Activated T-cell treated with anti-CD3 and anti-CD28 coated beads, Interleukin-2, amount 50 U/mL, for 72 hours (primary cell): Measurements from ENCODE around the gene COX19. TPM values are rescaled to one million over a fixed set of nuclear protein-coding genes. Genes with fewer than 3 reads are reported as not detected.
A peak's percentile ranks its signal among the peaks of the same experiment; 100 is the strongest.

Source experiments
- ATAC-seq, 2 donors: fragments of 150-1000 bp; cut with Tn5 transposase; replicated peaks in 1 of 2; 2 replicates each; pipeline ENCODE4 v1.10.0; 2021; ENCODE audit warnings: moderate library complexity in 2 of 2, mild to moderate bottlenecking in 1 of 2
- DNase-seq, 2 donors: peaks; one replicate each; pipeline ENCODE4 v3.0.0; 2021 to 2022; ENCODE audit warnings: mixed read lengths in 1 of 2
- H3K27ac Mint-ChIP-seq: one replicate; pipeline ENCODE4 v1.8.0; 2022; ENCODE audit warnings: mild to moderate bottlenecking, moderate library complexity, mixed read lengths
- H3K27me3 Mint-ChIP-seq: one replicate; pipeline ENCODE4 v1.8.0; 2022; ENCODE audit warnings: low read depth, mixed read lengths
- H3K36me3 Mint-ChIP-seq, 2 donors: one replicate each; pipeline ENCODE4 v1.8.0; 2022; ENCODE audit warnings: mixed read lengths in 2 of 2, mild to moderate bottlenecking in 1 of 2; ENCODE audit not compliant: insufficient read depth in 2 of 2
- H3K4me1 Mint-ChIP-seq: one replicate; pipeline ENCODE4 v1.8.0; 2022; ENCODE audit warnings: low read depth, mixed read lengths
- H3K4me3 Mint-ChIP-seq, 2 donors: one replicate each; pipeline ENCODE4 v1.8.0; 2022; ENCODE audit warnings: mild to moderate bottlenecking in 2 of 2, mixed read lengths in 2 of 2, moderate library complexity in 2 of 2
- H3K9me3 Mint-ChIP-seq, 2 donors: one replicate each; pipeline ENCODE4 v1.8.0; 2022; ENCODE audit warnings: mixed read lengths in 2 of 2
- total RNA-seq, 2 donors: library from RNA; stranded (reverse); gene quantifications; one replicate each; pipeline ENCODE4 v1.2.3, GENCODE V29; 2022

The COX19 gene
- total RNA-seq, 2 donors from 2014 or later = 20.8 to 28.4 TPM

- no peaks in the 10 kb centered on the region for H3K27me3 Mint-ChIP-seq
- H3K9me3 Mint-ChIP-seq = peaks cover 0 to 2% of the 10 kb centered on the region in 2 donors
- no peak overlapping the region for H3K4me3 Mint-ChIP-seq
- ATAC-seq (peak; percentile 99), DNase-seq (peak; percentile 92 to 93)
- no peak overlapping the region for H3K27ac Mint-ChIP-seq
- H3K4me1 Mint-ChIP-seq = no peaks in the 10 kb centered on the region
- H3K36me3 Mint-ChIP-seq = no peaks in the 10 kb centered on the region
Measured at GRCh38 chr7:992709-993607, 17.6 kb upstream of the COX19 start.

- DNase-seq (no peak), ATAC-seq (no peak)
- no peaks in the 10 kb centered on the region for H3K27me3 Mint-ChIP-seq
- peaks cover 0 to 2% of the 10 kb centered on the region in 2 donors for H3K9me3 Mint-ChIP-seq
- H3K4me3 Mint-ChIP-seq = no peak overlapping the region
- no peaks in the 10 kb centered on the region for H3K36me3 Mint-ChIP-seq
- H3K4me1 Mint-ChIP-seq = no peaks in the 10 kb centered on the region
- H3K27ac Mint-ChIP-seq = no peak overlapping the region
Measured at GRCh38 chr7:991729-992656, 16.6 kb upstream of the COX19 start.

DNA sequence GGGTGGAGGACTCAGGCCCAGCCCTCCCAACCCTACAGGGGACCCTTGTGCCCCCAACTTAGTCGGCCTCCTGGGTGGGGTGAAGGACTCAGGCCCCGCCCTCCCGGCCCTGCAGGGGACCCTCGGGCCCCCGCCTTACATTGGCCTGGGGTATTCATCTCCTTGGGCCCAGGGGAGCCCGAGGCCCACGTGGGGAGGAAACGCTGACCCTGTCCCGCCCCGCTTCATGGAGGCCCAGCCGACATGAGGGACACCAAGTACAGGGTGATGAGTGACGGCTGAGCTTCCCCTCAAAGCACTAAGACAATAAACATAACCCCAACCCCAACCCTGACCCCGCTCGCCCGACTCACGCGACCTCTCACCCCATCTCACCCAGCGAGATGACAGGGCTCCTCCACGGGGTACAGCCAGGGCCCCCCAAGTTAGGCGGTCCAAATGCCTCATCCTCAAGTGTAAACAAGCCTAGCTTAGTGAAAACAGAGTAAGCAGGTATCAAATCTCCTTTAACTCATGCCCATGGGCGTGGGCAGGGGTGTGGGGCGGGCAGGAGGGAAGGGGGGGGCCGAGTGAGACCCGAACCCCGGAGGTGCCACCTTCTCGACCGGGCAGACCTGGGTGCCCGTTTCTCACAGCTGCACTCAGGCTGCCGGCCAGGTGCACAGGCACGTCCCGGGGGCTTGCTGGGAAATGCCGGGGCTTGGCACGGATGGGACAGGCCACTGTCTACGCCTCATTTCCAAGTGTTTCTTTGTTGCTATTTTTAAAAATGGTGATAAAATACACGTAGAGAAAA, 15.8 kb upstream of the COX19 start:
- Mint-ChIP-seq H3K4me1 (no peaks in the 10 kb centered on the region), H3K36me3 (no peaks in the 10 kb centered on the region), H3K4me3 (no peak overlapping the region), H3K27ac (no peak overlapping the region), H3K27me3 (no peaks in the 10 kb centered on the region), H3K9me3 (peaks cover 0 to 2% of the 10 kb centered on the region in 2 donors)
- DNase-seq (no peak), ATAC-seq (no peak)

- Mint-ChIP-seq H3K27me3 (peaks cover 5% of the 10 kb centered on the region), H3K36me3 (no peaks in the 10 kb centered on the region), H3K4me1 (no peaks in the 10 kb centered on the region), H3K9me3 (peaks cover 0 to 2% of the 10 kb centered on the region in 2 donors), H3K4me3 (no peak overlapping the region), H3K27ac (no peak overlapping the region)
- ATAC-seq (no peak), DNase-seq (no peak)
Measured at GRCh38 chr7:990352-990932, 15.1 kb upstream of the COX19 start.

DNA sequence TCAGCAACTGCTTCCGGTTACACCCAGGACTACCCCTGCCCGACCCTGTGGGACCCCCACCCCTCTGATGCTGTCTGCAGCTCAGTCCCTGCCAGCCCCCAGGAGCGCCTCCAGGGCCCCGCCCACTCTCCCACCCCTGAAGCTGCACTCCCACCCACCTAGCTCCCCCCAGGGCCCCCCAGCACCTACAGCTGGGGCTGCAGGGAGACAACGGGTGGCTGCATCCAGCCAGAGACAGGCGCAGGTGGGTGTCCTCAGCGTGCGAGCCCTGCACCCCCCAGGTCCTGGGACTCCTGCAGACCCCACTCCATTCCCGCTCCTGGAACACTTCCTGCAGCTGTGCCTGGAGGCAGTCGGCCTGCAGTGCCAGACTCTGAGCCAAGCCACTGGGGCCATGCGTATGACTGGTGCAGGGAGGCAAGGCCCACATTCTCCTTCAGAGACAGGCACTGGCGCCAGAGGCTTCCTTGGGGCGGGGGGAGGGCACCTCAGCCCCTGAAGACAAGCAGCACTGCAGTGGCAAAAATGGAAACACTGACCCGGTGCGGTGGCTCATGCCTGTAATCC, 13.7 kb upstream of the COX19 start:
- Mint-ChIP-seq H3K36me3 (no peaks in the 10 kb centered on the region), H3K27ac (no peak overlapping the region), H3K9me3 (peaks cover 0 to 2% of the 10 kb centered on the region in 2 donors), H3K27me3 (peaks cover 6% of the 10 kb centered on the region), H3K4me3 (no peak overlapping the region), H3K4me1 (no peaks in the 10 kb centered on the region)
- ATAC-seq = no peak
- no peak for DNase-seq

- no peaks in the 10 kb centered on the region for H3K36me3 Mint-ChIP-seq
- DNase-seq (no peak), ATAC-seq (no peak)
- peaks cover 0 to 2% of the 10 kb centered on the region in 2 donors for H3K9me3 Mint-ChIP-seq
- H3K27ac Mint-ChIP-seq = no peak overlapping the region
- no peaks in the 10 kb centered on the region for H3K4me1 Mint-ChIP-seq
- no peak overlapping the region for H3K4me3 Mint-ChIP-seq
- peaks cover 6% of the 10 kb centered on the region for H3K27me3 Mint-ChIP-seq
Measured at GRCh38 chr7:988426-988911, 13.1 kb upstream of the COX19 start.

DNA sequence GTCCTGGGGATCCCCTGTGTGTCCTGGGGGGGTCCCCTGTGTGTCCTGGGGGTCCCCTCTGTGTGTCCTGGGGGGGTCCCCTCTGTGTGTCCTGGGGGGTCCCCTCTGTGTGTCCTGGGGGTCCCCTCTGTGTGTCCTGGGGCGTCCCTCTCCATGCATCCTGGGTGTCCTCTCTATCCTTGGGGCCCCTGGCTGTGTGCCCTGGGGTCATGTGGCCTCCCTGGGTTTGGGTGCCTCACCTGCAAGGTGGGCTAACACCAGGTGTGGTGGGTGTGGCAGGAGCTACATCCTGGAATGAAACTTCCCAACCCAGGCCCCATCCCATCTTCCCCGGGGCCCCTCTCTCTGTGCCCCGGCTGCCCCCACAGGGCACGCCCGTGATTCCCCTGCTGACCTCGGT, 12.6 kb upstream of the COX19 start:
- Mint-ChIP-seq H3K36me3 (no peaks in the 10 kb centered on the region), H3K4me1 (no peaks in the 10 kb centered on the region), H3K27me3 (peaks cover 6% of the 10 kb centered on the region), H3K27ac (no peak overlapping the region), H3K9me3 (peaks cover 0 to 2% of the 10 kb centered on the region in 2 donors), H3K4me3 (no peak overlapping the region)
- DNase-seq = no peak
- no peak for ATAC-seq

- Mint-ChIP-seq H3K27ac (no peak overlapping the region), H3K4me1 (no peaks in the 10 kb centered on the region), H3K27me3 (peaks cover 6% of the 10 kb centered on the region), H3K9me3 (peaks cover 0 to 2% of the 10 kb centered on the region in 2 donors), H3K4me3 (no peak overlapping the region), H3K36me3 (no peaks in the 10 kb centered on the region)
- no peak for DNase-seq
- no peak for ATAC-seq
Measured at GRCh38 chr7:986766-987751, 11.7 kb upstream of the COX19 start.

DNA sequence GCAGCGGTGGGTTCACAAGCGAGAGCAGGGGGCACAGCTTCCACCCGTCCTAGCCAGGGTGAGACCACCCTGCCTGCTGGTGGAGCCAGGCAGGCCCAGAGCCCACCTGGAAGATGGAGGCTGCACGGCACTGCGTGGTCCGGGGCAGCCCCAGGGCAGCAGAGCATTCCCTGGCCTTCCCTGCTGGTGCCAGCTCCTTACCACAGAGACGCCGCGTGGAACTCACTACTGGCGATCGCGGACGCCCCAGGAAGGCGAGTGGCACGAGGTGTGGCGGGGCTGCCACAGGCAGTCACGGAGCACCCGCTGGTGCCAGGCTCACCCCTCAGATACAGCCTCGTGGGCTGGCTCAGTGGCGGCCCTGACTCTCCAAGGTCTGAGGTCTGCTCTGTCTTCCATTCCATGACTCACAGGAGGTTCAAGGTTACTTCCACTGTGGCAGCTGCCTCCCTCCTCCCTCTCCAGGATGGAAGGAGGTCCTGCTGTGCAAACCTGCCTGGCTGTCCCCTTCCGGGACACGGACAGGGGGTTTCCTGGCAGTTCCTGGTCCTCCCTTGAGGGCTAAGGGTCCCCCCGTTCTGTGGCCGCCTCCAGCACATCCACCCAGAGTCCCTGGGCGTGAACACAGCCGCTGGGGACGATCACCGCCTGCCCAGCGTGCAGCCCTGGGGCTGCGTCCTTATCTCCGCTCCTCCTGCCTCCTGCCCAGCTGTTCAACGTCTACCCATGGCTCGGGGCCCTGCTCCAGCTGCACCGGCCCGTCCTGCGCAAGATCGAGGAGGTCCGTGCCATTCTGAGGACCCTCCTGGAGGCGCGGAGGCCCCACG, 10.8 kb upstream of the COX19 start:
- no peak overlapping the region for H3K4me3 Mint-ChIP-seq
- H3K27ac Mint-ChIP-seq = no peak overlapping the region
- H3K36me3 Mint-ChIP-seq = no peaks in the 10 kb centered on the region
- no peaks in the 10 kb centered on the region for H3K4me1 Mint-ChIP-seq
- peaks cover 0 to 2% of the 10 kb centered on the region in 2 donors for H3K9me3 Mint-ChIP-seq
- DNase-seq = no peak
- no peak for ATAC-seq
- H3K27me3 Mint-ChIP-seq = peaks cover 6% of the 10 kb centered on the region

DNA sequence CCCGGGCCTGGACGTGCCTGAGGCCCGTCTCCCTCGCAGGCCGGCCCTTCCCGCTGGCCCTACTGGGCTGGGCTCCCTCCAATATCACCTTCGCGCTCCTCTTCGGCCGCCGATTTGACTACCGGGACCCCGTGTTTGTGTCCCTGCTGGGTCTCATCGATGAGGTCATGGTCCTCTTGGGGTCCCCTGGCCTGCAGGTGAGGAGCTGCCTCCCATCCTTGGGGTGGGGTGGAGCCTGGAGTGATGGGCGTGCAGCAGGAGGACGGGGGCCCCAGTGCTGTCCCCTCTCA, 9.7 kb upstream of the COX19 start:
- DNase-seq (no peak), ATAC-seq (no peak)
- H3K4me3 Mint-ChIP-seq = no peak overlapping the region
- peaks cover 0 to 2% of the 10 kb centered on the region in 2 donors for H3K9me3 Mint-ChIP-seq
- peaks cover 6% of the 10 kb centered on the region for H3K27me3 Mint-ChIP-seq
- H3K4me1 Mint-ChIP-seq = no peaks in the 10 kb centered on the region
- H3K27ac Mint-ChIP-seq = no peak overlapping the region
- no peaks in the 10 kb centered on the region for H3K36me3 Mint-ChIP-seq
